ENCODE measurements around the gene TRIP12. TPM values are rescaled to one million over a fixed set of nuclear protein-coding genes. Genes with fewer than 3 reads are reported as not detected.
"Not testable (repeated sequence)": the region's sequence is repeated elsewhere in the genome, so short reads cannot be mapped to it uniquely, and the experiment has no call there.

TRIP12 gene
- total and polyA plus RNA-seq, 4 donors: 18.6 to 358 (median 118) TPM

GRCh38 chr2:229969921-229970320, 48.1 kb upstream of the TRIP12 start:
- no peak overlapping the region for H3K4me3 ChIP-seq
- H3K27ac ChIP-seq (ENCODE audit: low read depth in 1 of 2, low read length in 1 of 2): no peak overlapping the region
- no peaks in the 10 kb centered on the region for H3K36me3 ChIP-seq (ENCODE audit: control insufficient read depth in 4 of 4, insufficient read depth in 4 of 4, low read length in 4 of 4)
- no peaks in the 10 kb centered on the region for H3K27me3 ChIP-seq (ENCODE audit: control insufficient read depth in 3 of 3, insufficient read depth in 3 of 3, low read length in 2 of 3)
- DNase-seq (no peak), ATAC-seq (ENCODE audit: insufficient read depth, low FRiP score) (no peak)
- peaks cover 0 to 10% (median 0%) of the 10 kb centered on the region in 5 donors for H3K4me1 ChIP-seq (ENCODE audit: control insufficient read depth in 5 of 5, insufficient read depth in 5 of 5, low read length in 5 of 5)
- TF ChIP-seq CTCF (IDR thresholded peaks at IDR 0.05; ENCODE audit: control extremely low read depth, extremely low read depth): no peak
- H3K9me3 ChIP-seq (ENCODE audit: control insufficient read depth in 4 of 4, insufficient read depth in 3 of 4, low read length in 3 of 4): no peaks in the 10 kb centered on the region
- WGBS, 2 donors: 95% methylated on average over 3 of the region's 3 CpGs
- H3K9ac ChIP-seq (ENCODE audit: insufficient read depth in 1 of 2, low read length in 2 of 2): no peak overlapping the region

- 91 to 98% methylated on average over 9 of the region's 9 CpGs for WGBS, 2 donors
- H3K27ac ChIP-seq (ENCODE audit: low read depth in 1 of 2, low read length in 1 of 2); H3K4me1 ChIP-seq (ENCODE audit: control insufficient read depth in 5 of 5, insufficient read depth in 5 of 5, low read length in 5 of 5); H3K27me3 ChIP-seq (ENCODE audit: control insufficient read depth in 3 of 3, insufficient read depth in 3 of 3, low read length in 2 of 3); H3K9me3 ChIP-seq (ENCODE audit: control insufficient read depth in 4 of 4, insufficient read depth in 3 of 4, low read length in 3 of 4); H3K36me3 ChIP-seq (ENCODE audit: control insufficient read depth in 4 of 4, insufficient read depth in 4 of 4, low read length in 4 of 4); ATAC-seq (ENCODE audit: insufficient read depth, low FRiP score); H3K4me3 ChIP-seq; H3K9ac ChIP-seq (ENCODE audit: insufficient read depth in 1 of 2, low read length in 2 of 2); DNase-seq: not testable (repeated sequence)
Measured at GRCh38 chr2:229963596-229963995, 41.8 kb upstream of the TRIP12 start.

- DNase-seq: no peak
- no peaks in the 10 kb centered on the region for H3K36me3 ChIP-seq (ENCODE audit: control insufficient read depth in 4 of 4, insufficient read depth in 4 of 4, low read length in 4 of 4)
- no peaks in the 10 kb centered on the region for H3K9me3 ChIP-seq (ENCODE audit: control insufficient read depth in 4 of 4, insufficient read depth in 3 of 4, low read length in 3 of 4)
- no peak for TF ChIP-seq CTCF (IDR thresholded peaks at IDR 0.05; ENCODE audit: control extremely low read depth, extremely low read depth)
- H3K27ac ChIP-seq (ENCODE audit: low read depth in 1 of 2, low read length in 1 of 2): no peak overlapping the region
- no peak for ATAC-seq (ENCODE audit: insufficient read depth, low FRiP score)
- H3K4me3 ChIP-seq: no peak overlapping the region
- H3K4me1 ChIP-seq (ENCODE audit: control insufficient read depth in 5 of 5, insufficient read depth in 5 of 5, low read length in 5 of 5): no peaks in the 10 kb centered on the region
- 86 to 87% methylated on average over 3 of the region's 3 CpGs for WGBS, 2 donors
- no peak overlapping the region for H3K9ac ChIP-seq (ENCODE audit: insufficient read depth in 1 of 2, low read length in 2 of 2)
- H3K27me3 ChIP-seq (ENCODE audit: control insufficient read depth in 3 of 3, insufficient read depth in 3 of 3, low read length in 2 of 3): no peaks in the 10 kb centered on the region
Measured at GRCh38 chr2:229956491-229956890, 34.7 kb upstream of the TRIP12 start.

- H3K9ac ChIP-seq (ENCODE audit: insufficient read depth in 1 of 2, low read length in 2 of 2): no peak overlapping the region
- no peak for ATAC-seq (ENCODE audit: insufficient read depth, low FRiP score)
- TF ChIP-seq CTCF (IDR thresholded peaks at IDR 0.05; ENCODE audit: control extremely low read depth, extremely low read depth): no peak
- no peak for DNase-seq
- no peaks in the 10 kb centered on the region for H3K27me3 ChIP-seq (ENCODE audit: control insufficient read depth in 3 of 3, insufficient read depth in 3 of 3, low read length in 2 of 3)
- H3K36me3 ChIP-seq (ENCODE audit: control insufficient read depth in 4 of 4, insufficient read depth in 4 of 4, low read length in 4 of 4): no peaks in the 10 kb centered on the region
- H3K4me3 ChIP-seq: no peak overlapping the region
- no peaks in the 10 kb centered on the region for H3K4me1 ChIP-seq (ENCODE audit: control insufficient read depth in 5 of 5, insufficient read depth in 5 of 5, low read length in 5 of 5)
- no peaks in the 10 kb centered on the region for H3K9me3 ChIP-seq (ENCODE audit: control insufficient read depth in 4 of 4, insufficient read depth in 3 of 4, low read length in 3 of 4)
- no peak overlapping the region for H3K27ac ChIP-seq (ENCODE audit: low read depth in 1 of 2, low read length in 1 of 2)
- WGBS, 2 donors: 93 to 94% methylated on average over 1 of the region's 1 CpG
Measured at GRCh38 chr2:229955663-229956062, 33.9 kb upstream of the TRIP12 start.

Measured in lung (tissue), 12 donors.